Lung (tissue), 12 donors: Measurements from ENCODE around the gene ADGRF5. TPM values are rescaled to one million over a fixed set of nuclear protein-coding genes. Genes with fewer than 3 reads are reported as not detected.

Experiments used
- ATAC-seq: fragments of 200-7000 bp; cut with Tn5 transposase; one replicate; pipeline ENCODE4 v1.9.1; 2020; ENCODE audit warnings: moderate number of reproducible peaks; ENCODE audit not compliant: insufficient read depth, low FRiP score
- DNase-seq, 3 donors: peaks; one replicate each; pipeline ENCODE4 v3.0.0-alpha.2; 2013 to 2017
- H3K27ac ChIP-seq, 2 donors: one replicate each; pipeline ENCODE4 v1.5.1; 2013; ENCODE audit warnings: mild to moderate bottlenecking in 2 of 2, moderate library complexity in 2 of 2, control low read depth in 1 of 2, inconsistent platforms in 1 of 2, low read depth in 1 of 2, low read length in 1 of 2
- H3K27me3 ChIP-seq, 3 donors: one replicate each; pipeline ENCODE4 v1.5.1; 2013; ENCODE audit warnings: low read length in 2 of 3; ENCODE audit not compliant: control insufficient read depth in 3 of 3, insufficient read depth in 3 of 3
- H3K36me3 ChIP-seq, 4 donors: one replicate each; pipeline ENCODE4 v1.5.1; 2013; ENCODE audit warnings: low read length in 4 of 4, mild to moderate bottlenecking in 1 of 4, moderate library complexity in 1 of 4; ENCODE audit not compliant: control insufficient read depth in 4 of 4, insufficient read depth in 4 of 4
- H3K4me1 ChIP-seq, 5 donors: one replicate each; pipeline ENCODE4 v1.5.1; 2013; ENCODE audit warnings: low read length in 5 of 5, mild to moderate bottlenecking in 2 of 5, moderate library complexity in 1 of 5; ENCODE audit not compliant: control insufficient read depth in 5 of 5, insufficient read depth in 5 of 5
- H3K4me3 ChIP-seq: one replicate; pipeline ENCODE4 v1.5.1; 2013; ENCODE audit warnings: mild to moderate bottlenecking, control low read depth, moderate library complexity
- H3K9ac ChIP-seq, 2 donors: one replicate each; pipeline ENCODE4 v1.5.1; 2013; ENCODE audit warnings: low read length in 2 of 2, control low read depth in 1 of 2; ENCODE audit not compliant: insufficient read depth in 1 of 2
- H3K9me3 ChIP-seq, 4 donors: one replicate each; pipeline ENCODE4 v1.5.1; 2013; ENCODE audit warnings: low read length in 3 of 4, mild to moderate bottlenecking in 1 of 4, moderate library complexity in 1 of 4; ENCODE audit not compliant: control insufficient read depth in 4 of 4, insufficient read depth in 3 of 4
- CTCF ChIP-seq: IDR thresholded peaks from 2 replicates; pipeline ENCODE4 v1.5.1; 2012; ENCODE audit warnings: mild to moderate bottlenecking; ENCODE audit errors: control extremely low read depth, extremely low read depth
- WGBS, 2 donors: extraction: QIAGEN DNeasy Blood & Tissue Kit; methylation state at CpG; one replicate each; pipeline ENCODE4 v1.1.7; 2013; 5-methylcytosine and 5-hydroxymethylcytosine counted together
- polyA plus RNA-seq, 2 donors: library from polyadenylated mRNA; stranded (reverse); fragments of 200-250 nt; gene quantifications; one replicate each; pipeline ENCODE4 v1.2.1, GENCODE V29; 2013
- total RNA-seq, 2 donors: library from RNA; depleted of rRNA in 1 of 2; stranded (reverse); fragments of >200 nt in 1 of 2; gene quantifications; one replicate each; pipeline ENCODE4 v1.2.1, GENCODE V29; 2014 to 2021
- donor health status: control.
- donor health status: control.
- donor health status: Bipolar disorder and iron deficiency.
- donor health status: healthy.
- donor health status: DM: yes; HTN: yes; CAD: no.

The ADGRF5 gene
- total and polyA plus RNA-seq, 4 donors, result 71.3 to 339 (median 142) TPM

- no peak for DNase-seq
- H3K36me3 ChIP-seq, result peaks cover 0 to 8% (median 0%) of the 10 kb centered on the region in 4 donors
- no peaks in the 10 kb centered on the region for H3K9me3 ChIP-seq
- ATAC-seq, result no peak
- WGBS, 2 donors, result 93 to 95% methylated on average over 3 of the region's 3 CpGs
- no peak overlapping the region for H3K27ac ChIP-seq
- peaks cover 0 to 16% (median 5%) of the 10 kb centered on the region in 5 donors for H3K4me1 ChIP-seq
- H3K4me3 ChIP-seq, result no peak overlapping the region
- no peaks in the 10 kb centered on the region for H3K27me3 ChIP-seq
- no peak for TF ChIP-seq CTCF
- H3K9ac ChIP-seq, result no peak overlapping the region
Measured at GRCh38 chr6:46906776-46907175, 15.0 kb downstream of the ADGRF5 start.

- H3K27me3 ChIP-seq, result no peaks in the 10 kb centered on the region
- H3K27ac ChIP-seq, result peak overlapping the region in 1 of 2 donors; percentile 78
- no peaks in the 10 kb centered on the region for H3K9me3 ChIP-seq
- no peak overlapping the region for H3K4me3 ChIP-seq
- peaks cover 5 to 30% (median 22%) of the 10 kb centered on the region in 5 donors for H3K4me1 ChIP-seq
- TF ChIP-seq CTCF, result no peak
- peaks cover 0 to 10% (median 0%) of the 10 kb centered on the region in 4 donors for H3K36me3 ChIP-seq
- no peak overlapping the region for H3K9ac ChIP-seq
- DNase-seq (no peak), ATAC-seq (no peak)
- 62 to 82% methylated on average over 3 of the region's 3 CpGs for WGBS, 2 donors
Measured at GRCh38 chr6:46904117-46904516, 17.6 kb downstream of the ADGRF5 start.

GRCh38 chr6:46903175-46903574 lies 18.6 kb downstream of the ADGRF5 start:
- Histone ChIP-seq H3K27ac (peak overlapping the region in 1 of 2 donors; percentile 88), H3K9me3 (no peaks in the 10 kb centered on the region), H3K4me3 (no peak overlapping the region), H3K36me3 (peaks cover 0 to 16% (median 0%) of the 10 kb centered on the region in 4 donors), H3K4me1 (peaks cover 4 to 39% (median 27%) of the 10 kb centered on the region in 5 donors), H3K9ac (no peak overlapping the region), H3K27me3 (no peaks in the 10 kb centered on the region)
- WGBS, 2 donors, result 43 to 58% methylated on average over 4 of the region's 4 CpGs
- no peak for TF ChIP-seq CTCF
- ATAC-seq, result peak; percentile 33
- peak in 1 of 3 donors; percentile 40 for DNase-seq

GRCh38 chr6:46901882-46902314 lies 19.8 kb downstream of the ADGRF5 start:
- whole genome bisulfite sequencing, 2 donors, result 30 to 56% methylated on average over 5 of the region's 5 CpGs

More at GRCh38 chr6:46901882-46902314, 19.8 kb downstream of the ADGRF5 start:
- no peak overlapping the region for H3K9ac ChIP-seq
- peak overlapping the region in 1 of 2 donors; percentile 80 for H3K27ac ChIP-seq
- no peak for ATAC-seq
- H3K36me3 ChIP-seq, result peaks cover 0 to 18% (median 0%) of the 10 kb centered on the region in 4 donors
- no peak overlapping the region for H3K4me3 ChIP-seq
- peak; percentile 61 to 80 (median 68) for DNase-seq
- TF ChIP-seq CTCF, result no peak
- H3K4me1 ChIP-seq, result peaks cover 5 to 42% (median 25%) of the 10 kb centered on the region in 5 donors
- H3K9me3 ChIP-seq, result no peaks in the 10 kb centered on the region
- H3K27me3 ChIP-seq, result no peaks in the 10 kb centered on the region
